HepG2 (cell line): Measurements from ENCODE around the gene TARS3. TPM values are rescaled to one million over a fixed set of nuclear protein-coding genes. Genes with fewer than 3 reads are reported as not detected.

Experiments used
- AFF4 ChIP-seq: sonication (generic); formaldehyde crosslinking; IDR thresholded peaks from 2 replicates; pipeline ENCODE4 v1.4.0; 2020; ENCODE audit warnings: missing genetic modification reagents
- AHDC1 ChIP-seq: sonication (generic); formaldehyde crosslinking; IDR thresholded peaks from 2 replicates; pipeline ENCODE4 v1.5.1; 2020; ENCODE audit warnings: mild to moderate bottlenecking, missing genetic modification reagents, borderline replicate concordance
- FOSL2 ChIP-seq: sonication (generic); formaldehyde crosslinking; IDR thresholded peaks from 2 replicates; pipeline ENCODE4 v1.4.0; 2020; ENCODE audit warnings: missing genetic modification reagents
- FOXK2 ChIP-seq: fragments of 450-650 bp; IDR thresholded peaks from 2 replicates; pipeline ENCODE4 v1.6.1; 2016
- HNF1B ChIP-seq: sonication (generic); formaldehyde crosslinking; IDR thresholded peaks from 2 replicates; pipeline ENCODE4 v1.5.1; 2020; ENCODE audit warnings: mild to moderate bottlenecking, moderate library complexity, missing genetic modification reagents
- MBD4 ChIP-seq: IDR thresholded peaks from 2 replicates; pipeline ENCODE4 v1.6.1; 2012; ENCODE audit warnings: low read length, inconsistent platforms, borderline replicate concordance
- POGZ ChIP-seq: sonication (generic); formaldehyde crosslinking; IDR thresholded peaks from 2 replicates; pipeline ENCODE4 v1.4.0; 2020; ENCODE audit warnings: mild to moderate bottlenecking, missing genetic modification reagents
- ZBTB34 ChIP-seq: sonication (generic); formaldehyde crosslinking; IDR thresholded peaks from 2 replicates; pipeline ENCODE4 v1.8.0; 2022; ENCODE audit warnings: mild to moderate bottlenecking, missing genetic modification reagents
- ZNF530 ChIP-seq: sonication (generic); formaldehyde crosslinking; IDR thresholded peaks from 2 replicates; pipeline ENCODE4 v1.5.0; 2020; ENCODE audit warnings: low read depth, mild to moderate bottlenecking, missing genetic modification reagents
- ZNF614 ChIP-seq: IDR thresholded peaks from 2 replicates; pipeline ENCODE4 v1.6.1; 2018; ENCODE audit warnings: missing biosample characterization, missing genetic modification reagents, inconsistent platforms, borderline replicate concordance
- ZNF781 ChIP-seq: sonication (generic); formaldehyde crosslinking; IDR thresholded peaks from 2 replicates; pipeline ENCODE4 v1.5.1; 2020; ENCODE audit warnings: borderline replicate concordance, mild to moderate bottlenecking, missing genetic modification reagents; ENCODE audit errors: not compliant biosample characterization
- ZSCAN30 ChIP-seq: sonication (generic); formaldehyde crosslinking; IDR thresholded peaks from 2 replicates; pipeline ENCODE4 v1.5.0; 2020; ENCODE audit warnings: mild to moderate bottlenecking, missing genetic modification reagents
- ZSCAN9 ChIP-seq: IDR thresholded peaks from 2 replicates; pipeline ENCODE4 v1.6.1; 2016; ENCODE audit warnings: borderline replicate concordance
- polyA plus RNA-seq, 8 experiments: library from polyadenylated mRNA; depleted of rRNA in 3 of 8; stranded (reverse) in 7 of 8; unstranded in 1 of 8; fragments of >200 nt; fragmentation: Illumina TruSeq in 4 of 8; extraction: Trizol in 4 of 8; gene quantifications; 2 replicates each; pipeline versions ENCODE4 v1.2.1 to v1.2.3, GENCODE V29; 2011 to 2016; ENCODE audit warnings: low read depth in 4 of 8, missing spikeins in 1 of 8, mixed read lengths in 1 of 8; ENCODE audit not compliant: insufficient read depth in 1 of 8
- total RNA-seq, 5 experiments: library from RNA; depleted of rRNA; stranded (reverse); fragments of >200 nt; fragmentation: Illumina TruSeq; extraction: Trizol; gene quantifications; 2 replicates each; pipeline ENCODE4 v1.2.3, GENCODE V29; 2016; ENCODE audit warnings: low read depth in 1 of 5
- TF ChIP-seq, protein P1 (sequence below): IDR thresholded peaks from 2 replicates; pipeline ENCODE4 v1.6.1; 2016; ENCODE audit warnings: mild to moderate bottlenecking

The TARS3 gene
- total and polyA plus RNA-seq, 2 of the 13 experiments (the other 11 are each of a cell fraction or from before 2014, with no cell fraction given) = 4.1 to 11.7 TPM

DNA sequence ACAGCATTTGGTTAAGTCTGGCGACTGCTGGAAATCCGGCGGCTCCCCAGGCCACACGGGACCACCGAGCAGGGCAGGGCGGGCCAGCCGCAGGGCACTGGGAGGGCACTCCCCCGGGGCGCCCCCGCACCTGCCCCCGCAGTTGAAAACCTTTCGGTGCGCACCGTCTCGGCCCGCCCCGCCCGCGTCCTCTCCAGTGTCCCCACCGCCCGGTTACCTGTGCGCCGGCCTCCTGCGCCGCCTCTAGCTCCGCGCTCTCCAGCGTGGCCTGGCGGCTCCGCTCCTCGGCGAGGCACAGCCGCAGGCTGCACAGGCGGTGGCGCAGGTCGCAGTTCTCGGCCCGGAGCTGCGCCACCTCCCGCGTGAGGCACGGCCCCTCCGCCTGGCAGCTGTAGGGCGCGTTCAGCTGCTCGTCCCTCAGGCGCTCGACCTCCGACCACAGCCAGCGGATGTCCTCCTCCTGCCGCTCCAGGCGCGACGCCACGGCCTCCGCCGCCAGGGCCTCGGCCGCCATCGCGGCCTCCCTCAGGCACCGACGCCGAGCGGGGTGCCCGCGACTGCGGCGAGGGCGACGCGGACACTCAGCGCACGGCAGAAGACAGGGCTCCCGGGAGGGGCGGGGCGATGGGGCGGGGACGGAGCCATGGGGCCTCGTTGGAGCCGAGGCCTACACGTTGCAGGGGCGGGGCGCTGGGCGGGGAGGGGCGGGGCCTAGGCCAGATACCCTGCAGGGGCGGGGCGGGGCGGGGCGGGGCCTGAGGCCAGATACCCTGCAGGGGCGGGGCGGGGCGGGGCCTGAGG lies at the start of gene TARS3 (continued):
- TF ChIP-seq ZBTB34 (CRISPR knock-in tag) (peak; percentile 94), ZNF781 (CRISPR knock-in tag) (no peak), HNF1B (CRISPR knock-in tag) (no peak), FOSL2 (no peak), FOXK2 (no peak), ZSCAN30 (CRISPR knock-in tag) (peak; percentile 86; the same call in 1 of the 2 replicates), ZSCAN9 (peak; percentile 73; the same call in 1 of the 2 replicates), AHDC1 (CRISPR knock-in tag) (no peak), ZNF530 (CRISPR knock-in tag) (no peak), POGZ (peak; percentile 62; the same call in 1 of the 2 replicates), MBD4 (no peak), AFF4 (CRISPR knock-in tag) (0 out of 2 replicates have a peak, but pooled peaks have one; percentile 36), ZNF614 (CRISPR knock-in tag) (no peak; the same call in 1 of the 2 replicates)
- TF ChIP-seq, protein P1, sequence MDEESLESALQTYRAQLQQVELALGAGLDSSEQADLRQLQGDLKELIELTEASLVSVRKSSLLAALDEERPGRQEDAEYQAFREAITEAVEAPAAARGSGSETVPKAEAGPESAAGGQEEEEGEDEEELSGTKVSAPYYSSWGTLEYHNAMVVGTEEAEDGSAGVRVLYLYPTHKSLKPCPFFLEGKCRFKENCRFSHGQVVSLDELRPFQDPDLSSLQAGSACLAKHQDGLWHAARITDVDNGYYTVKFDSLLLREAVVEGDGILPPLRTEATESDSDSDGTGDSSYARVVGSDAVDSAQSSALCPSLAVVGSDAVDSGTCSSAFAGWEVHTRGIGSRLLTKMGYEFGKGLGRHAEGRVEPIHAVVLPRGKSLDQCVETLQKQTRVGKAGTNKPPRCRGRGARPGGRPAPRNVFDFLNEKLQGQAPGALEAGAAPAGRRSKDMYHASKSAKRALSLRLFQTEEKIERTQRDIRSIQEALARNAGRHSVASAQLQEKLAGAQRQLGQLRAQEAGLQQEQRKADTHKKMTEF (CRISPR knock-in tag) = peak; percentile 88
